HT1080 (cell line): ENCODE results near the gene SH3RF3. TPM values are rescaled to one million over a fixed set of nuclear protein-coding genes. Genes with fewer than 3 reads are reported as not detected.
"Not testable (repeated sequence)": the region's sequence is repeated elsewhere in the genome, so short reads cannot be mapped to it uniquely, and the experiment has no call there.

ENCODE experiments used
- DNase-seq: peaks from one replicate; pipeline ENCODE4 v3.0.0-alpha.2; 2015; ENCODE audit warnings: low read depth
- total RNA-seq: library from RNA; depleted of rRNA; stranded (reverse); fragments of >200 nt; shearing (Covaris generic); gene quantifications from 2 replicates; pipeline ENCODE4 v1.2.3, GENCODE V29; 2014

SH3RF3 gene
- total RNA-seq, 1 experiment from 2014 or later = 5.0 TPM

DNA sequence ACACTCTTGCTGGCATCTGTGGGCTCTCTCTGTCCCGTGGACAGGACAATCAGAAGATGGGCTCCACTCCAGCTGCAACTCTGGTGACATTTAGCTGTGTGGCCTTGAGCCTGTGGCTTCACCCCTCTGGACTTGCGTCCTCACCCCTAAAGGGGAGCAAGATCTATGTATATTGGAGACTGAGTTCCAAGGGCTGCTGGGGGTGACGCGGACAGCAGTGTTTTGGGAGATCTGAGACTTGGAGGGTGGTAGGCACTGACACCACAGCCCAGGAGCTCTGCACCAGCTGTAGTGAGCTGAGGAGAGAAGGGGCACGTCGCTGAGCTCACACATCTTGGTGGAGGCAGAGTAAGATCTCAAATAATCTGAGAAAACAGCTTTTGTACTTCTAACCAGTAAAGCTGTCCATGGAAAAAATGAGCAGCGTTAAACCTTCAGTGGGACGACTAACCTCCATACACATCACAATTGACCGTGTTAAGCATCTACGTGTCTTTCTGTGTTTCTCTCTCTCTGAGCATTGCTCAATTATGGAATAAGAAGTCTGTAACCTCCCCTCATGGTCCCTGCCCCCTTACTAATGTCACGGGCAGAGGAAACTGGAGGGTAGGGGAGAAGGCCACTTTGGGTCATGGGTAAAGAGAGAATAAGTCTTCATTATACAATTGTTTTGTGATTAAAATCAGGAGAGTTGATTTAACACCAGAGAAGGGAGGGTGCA is 85.8 kb downstream of the SH3RF3 start:
- DNase-seq = no peak

DNA sequence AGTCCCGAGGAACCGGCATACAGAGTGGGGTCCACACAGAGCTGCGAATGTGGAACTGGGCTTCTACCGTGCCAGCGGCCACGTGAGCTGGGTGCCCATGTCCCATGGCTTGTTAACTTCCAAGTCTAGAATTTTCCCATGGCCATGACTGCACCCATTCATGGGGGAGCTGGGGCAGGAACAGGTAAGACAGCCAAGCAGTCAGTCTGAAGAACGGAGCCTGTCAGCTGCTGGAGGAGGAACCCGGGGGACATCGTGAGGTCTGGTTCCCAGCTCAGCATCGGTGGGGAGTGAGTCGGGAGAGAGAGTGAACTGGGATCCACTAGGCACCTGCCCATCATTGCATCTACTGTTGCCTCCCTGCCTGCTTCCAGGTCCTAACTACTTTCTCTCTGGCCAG is 86.9 kb downstream of the SH3RF3 start:
- DNase-seq = no peak

DNA sequence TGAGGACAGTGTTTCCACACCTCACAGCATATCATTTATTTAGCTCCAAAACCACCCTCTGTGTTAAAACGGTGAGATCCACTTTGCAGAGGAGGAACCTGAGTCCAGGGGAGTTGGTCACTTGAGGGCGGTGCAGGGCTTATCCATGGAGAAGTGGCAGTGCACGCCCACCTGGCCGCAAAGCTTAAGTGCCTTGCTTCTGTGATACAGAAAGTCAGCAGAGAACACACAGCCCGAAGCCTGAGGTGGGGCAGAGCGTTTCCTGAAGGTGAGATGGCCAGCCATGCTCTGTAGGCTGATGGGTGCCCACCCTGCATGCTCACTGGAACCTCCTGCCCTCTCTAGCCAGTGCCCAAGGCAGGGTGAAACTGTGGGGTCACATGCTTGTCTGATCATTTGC is 87.3 kb downstream of the SH3RF3 start:
- DNase-seq = no peak

DNA sequence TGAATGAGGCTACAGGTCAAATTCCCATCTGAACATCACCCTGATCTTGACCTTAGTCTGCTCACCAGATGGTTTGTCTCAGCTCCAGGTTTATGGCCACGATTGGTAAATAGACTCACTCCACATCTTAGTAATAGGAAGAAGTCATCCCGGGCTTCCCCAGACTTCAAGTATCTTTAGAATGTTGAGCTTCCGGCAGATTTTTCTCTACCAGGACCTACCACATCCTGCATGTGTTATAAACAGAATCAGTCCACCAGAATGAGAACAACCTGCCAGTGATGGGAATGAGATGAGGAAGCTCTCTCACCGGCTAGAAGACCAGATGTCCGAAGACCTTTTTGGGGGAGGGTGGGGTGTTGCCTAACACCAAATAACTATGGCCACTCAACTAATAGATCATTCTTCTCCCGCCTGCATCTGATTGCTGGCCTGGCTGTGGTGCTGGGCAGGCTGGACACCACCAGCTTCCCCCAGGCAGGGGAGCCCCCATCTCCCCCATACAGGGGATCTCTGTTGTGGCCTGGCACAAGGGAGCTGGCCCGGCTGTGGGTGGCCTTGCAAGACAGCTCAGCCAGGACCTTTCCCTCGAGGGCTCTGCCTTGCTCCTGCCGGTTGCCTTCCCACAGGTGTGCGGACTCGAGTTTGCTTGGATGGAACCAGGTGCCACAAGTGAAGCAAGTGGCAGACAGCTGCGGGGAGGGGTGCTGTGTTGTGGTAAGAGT is 88.5 kb downstream of the SH3RF3 start:
- DNase-seq = peak; percentile 82

DNA sequence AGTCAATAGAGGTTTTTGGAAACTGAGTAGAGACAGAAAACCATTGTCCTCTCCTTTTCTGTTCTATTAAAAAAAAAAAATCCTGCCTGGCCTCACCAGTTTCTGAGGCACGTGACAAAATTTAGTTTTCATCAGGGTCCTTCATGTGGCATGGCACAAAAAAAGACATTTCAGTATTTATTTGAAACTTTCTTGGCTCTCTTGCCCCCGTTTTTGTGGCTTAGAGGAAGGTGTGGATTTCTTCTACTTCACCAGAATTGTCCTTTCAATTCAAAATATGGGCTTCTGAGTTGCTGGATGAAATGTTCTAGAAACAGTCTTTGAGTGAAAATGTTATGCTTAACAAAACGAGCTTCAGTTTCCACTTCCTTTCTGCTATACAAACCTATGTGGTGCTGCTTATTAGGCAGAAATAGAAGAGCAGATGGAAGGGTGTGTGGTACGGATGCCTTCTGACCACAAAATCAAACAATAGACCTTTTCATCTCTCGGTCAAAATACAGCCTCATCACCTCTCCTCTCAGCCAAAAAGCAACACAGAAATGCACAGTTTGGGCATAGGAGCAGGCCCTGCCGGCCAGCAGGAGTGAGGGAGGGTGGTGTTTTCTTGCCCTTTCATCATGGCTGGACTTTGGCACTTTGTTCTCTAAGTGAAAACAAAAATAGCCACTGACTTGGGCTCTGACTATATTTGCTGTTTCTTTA is 89.2 kb downstream of the SH3RF3 start:
- DNase-seq = peak; percentile 89

DNA sequence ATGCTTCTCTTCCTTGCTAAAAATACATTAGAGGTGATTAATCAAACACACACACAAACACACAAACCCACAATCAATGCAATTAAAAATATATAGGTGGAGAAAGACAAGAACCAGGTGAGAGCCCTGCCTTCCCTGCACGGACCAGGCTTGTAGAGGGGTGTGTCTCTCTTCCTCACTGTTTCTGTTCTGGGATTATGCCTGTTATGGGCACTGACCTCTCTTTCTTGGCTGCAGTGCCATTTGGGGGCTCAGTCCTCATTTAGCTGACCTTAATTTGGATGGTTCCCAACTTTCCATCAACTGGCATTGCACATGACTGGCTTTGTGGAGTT is 89.8 kb downstream of the SH3RF3 start:
- no peak for DNase-seq

DNA sequence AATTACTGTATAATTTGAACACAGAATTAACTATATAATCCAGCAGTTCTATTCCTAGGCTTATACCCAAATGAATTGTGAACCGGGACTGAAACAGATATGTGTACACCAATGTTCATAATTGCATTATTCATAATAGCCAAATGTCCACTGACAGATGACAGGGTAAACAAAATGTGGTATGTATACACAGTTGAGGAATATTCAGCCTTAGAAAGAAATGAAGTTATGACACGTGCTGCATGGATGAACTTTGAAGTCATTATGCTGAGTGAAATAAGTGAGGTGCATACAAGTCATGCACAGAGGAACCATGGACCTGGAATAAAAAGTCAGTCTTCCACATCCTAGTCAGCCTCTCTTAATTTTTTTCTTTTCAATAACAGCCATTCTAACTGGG is 91.9 kb downstream of the SH3RF3 start:
- no peak for DNase-seq

DNA sequence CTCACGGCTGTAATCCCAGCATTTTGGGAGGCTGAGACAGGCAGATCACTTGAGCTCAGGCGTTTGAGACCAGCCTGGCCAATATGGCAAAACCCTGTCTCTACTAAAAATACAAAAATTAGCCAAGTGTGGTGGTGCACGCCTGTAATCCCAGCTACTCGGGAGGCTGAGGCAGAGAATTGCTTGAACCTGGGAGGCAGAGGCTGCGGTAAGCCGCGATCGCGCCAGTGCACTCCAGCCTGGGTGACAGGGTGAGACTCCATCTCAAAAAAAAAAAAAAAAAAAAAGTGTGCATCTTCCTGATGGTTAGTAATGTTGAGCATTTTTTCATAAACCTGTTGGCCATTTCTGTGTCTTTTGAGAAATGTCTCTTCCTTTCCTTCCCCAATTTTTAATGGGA is 92.3 kb downstream of the SH3RF3 start:
- not testable (repeated sequence) for DNase-seq

DNA sequence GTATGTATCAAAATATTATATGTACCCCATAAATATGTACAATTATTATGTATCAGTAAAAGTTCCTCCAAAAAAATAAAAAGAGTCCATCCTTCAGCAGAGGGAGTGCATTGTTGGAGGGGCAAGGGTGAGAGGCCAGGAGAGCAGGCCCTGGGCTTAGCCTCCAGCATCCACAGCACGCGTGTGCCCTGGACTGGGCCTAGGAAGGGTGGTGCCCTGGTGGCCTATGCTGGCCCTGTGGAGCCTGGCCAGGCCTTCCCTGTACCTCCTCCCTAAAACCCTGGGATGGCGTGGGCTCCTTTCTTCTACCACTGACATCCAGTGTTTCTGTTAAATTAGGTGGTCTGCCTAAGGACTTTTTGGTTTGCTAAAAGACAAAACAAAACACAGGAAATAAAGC is 93.4 kb downstream of the SH3RF3 start:
- DNase-seq = no peak

DNA sequence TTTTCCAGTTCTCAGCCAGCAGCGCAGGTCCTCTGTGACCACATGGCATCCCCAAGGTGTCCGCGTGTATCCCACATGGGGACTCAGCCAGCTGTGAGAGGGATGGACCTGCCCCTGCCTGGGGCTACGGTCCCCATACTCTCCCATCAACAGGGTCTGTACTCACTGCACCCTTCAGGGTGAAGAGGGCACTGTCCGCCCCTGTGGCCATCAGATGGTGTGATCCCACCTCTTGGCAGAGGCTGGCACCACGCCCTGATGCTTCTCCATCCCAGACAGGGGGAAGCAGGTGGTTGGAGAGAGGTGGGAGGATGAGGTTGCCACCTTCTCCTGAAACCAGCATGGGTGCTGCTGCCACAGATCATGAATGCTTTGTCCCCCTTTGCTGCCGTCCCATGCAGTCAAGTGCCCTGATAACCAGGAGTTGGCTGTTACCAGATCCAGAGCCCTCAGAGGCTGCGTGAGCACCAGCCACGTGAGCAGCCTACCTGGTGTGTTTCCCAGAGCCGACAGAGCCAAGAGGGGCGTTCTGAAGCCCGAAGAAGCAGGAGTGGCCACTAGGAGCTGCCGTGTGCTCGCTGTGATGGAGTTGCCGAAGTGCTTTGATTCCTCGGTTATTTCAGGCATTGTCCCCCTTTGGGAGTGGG is 93.9 kb downstream of the SH3RF3 start:
- no peak for DNase-seq

DNA sequence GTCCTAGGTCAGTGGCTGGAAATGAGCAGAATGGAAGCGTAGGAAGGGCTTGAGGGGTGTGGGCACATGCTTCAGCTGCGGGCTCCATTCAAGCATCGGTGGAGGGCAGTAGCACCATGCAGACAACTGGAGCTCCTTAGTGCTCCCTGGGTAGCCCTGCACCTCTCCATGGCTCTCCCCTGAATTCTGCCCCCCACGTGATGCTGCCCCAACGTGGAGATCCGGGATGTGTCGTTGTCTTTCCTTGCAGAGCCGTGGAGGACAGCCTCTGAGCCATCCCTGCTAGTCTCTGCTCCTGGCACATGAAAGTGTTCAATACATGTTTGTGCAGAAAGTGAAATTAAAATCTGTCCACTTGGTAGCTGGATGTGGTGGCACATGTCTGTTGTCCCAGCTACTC is 94.5 kb downstream of the SH3RF3 start:
- DNase-seq = no peak

DNA sequence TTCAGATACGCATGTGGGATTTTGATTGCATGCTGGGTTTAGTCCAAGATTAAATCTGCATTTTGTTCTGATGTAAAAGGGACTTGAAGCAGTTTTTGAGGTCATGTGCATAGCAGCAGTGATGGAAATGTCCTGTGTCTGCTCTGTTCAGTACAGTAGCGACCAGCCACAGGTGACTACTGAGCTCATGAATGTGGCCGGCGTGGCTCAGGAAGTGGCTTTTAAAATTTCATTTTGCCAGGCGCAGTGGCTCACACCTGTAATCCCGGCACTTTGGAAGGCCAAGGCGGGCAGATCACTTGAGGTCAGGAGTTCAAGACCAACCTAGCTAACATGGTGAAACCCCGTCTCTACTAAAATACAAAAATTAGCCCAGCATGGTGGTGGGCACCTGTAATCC is 95.3 kb downstream of the SH3RF3 start:
- not testable (repeated sequence) for DNase-seq

DNA sequence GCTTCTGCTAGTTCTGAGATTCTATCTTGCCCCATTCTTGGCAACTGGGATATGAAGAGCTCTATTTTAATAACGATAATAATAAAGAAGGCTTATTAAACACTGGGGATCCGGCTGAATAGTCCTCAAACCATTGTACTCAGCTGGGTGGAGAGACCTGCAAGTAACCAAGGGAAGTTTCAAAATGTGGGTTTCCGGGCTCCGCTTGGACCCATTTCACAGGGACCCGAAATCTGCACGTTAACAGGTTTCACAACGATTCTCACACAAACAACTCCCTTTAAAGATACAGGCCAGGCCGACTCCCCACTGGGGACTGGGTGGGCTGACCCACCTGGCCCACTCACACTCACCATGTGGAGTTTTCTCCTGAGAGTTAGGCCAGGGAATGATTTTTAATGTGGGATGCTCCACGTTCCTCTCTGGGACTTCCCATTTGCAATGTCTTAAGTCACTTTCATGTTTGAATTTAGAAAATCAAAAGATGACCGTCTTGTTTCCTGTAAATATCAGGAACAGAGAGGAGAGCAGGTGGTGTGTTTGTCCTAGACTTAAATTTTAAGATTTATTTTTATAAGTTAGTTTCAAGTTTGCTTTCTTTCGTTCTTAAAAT is 96.3 kb downstream of the SH3RF3 start:
- no peak for DNase-seq

DNA sequence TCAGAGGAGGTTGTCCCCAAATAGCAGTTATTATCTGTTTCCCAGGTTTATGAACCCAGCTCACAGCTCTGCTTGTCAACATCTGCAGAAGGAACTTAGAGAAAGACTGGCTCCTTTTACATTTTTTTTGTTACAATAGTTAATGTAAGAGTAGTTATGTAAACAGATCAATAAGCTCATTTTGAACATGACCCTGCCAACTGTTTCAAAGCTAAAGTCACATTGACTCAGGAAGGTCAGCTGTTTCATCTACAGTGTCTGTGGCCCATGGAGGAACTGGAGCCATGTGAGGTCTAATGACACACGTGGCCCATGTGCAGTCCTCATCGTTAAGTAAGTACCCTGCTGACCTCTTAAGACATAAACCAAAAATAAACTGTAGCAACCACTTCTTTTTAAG is 97.1 kb downstream of the SH3RF3 start:
- DNase-seq = no peak

DNA sequence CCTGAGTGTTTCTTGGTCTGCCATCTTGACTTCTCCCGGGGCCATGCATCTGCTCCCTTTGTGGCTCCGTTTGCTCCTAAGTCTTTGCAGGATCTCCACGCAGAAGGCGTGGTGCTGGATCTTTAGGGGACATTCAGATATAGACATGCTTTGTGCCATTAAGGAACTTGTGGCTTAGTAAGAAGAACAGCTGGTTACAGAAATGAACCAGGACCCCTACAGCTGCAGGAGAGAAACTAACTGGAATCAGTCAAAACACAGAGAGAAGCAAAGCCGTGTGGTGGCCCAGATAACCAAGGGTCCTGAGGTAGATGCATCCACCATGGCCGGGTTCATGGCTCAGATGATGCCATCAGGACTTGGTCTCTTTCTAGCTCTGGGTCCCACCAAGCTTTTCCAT is 97.6 kb downstream of the SH3RF3 start:
- DNase-seq = no peak

DNA sequence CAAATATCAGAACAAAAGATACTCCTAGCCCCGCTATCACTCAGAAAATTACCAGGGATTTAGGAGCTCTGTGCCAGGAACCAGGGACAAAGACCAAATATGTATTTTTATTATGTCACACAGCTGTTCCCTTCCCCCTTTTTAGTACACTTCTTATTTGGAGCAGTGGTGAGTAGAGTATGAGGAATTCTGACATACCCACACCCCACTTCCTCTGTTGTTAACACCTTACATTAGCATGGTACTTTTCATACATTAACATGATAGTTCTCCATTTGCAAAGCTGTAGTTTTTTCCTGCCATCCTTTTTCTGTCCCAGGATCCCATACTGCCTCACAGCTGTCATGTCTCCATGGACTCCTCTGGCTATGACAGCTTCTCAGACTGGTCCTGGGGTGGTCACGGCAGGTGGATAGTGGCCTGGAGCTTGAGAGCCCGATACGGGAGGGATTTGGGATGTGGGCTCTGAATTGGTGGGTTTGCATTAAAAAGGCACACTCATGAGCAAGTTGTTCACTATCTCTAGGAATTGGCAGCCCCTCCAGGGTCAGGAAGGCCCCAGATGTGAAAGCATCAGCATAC is 100.2 kb downstream of the SH3RF3 start:
- no peak for DNase-seq

DNA sequence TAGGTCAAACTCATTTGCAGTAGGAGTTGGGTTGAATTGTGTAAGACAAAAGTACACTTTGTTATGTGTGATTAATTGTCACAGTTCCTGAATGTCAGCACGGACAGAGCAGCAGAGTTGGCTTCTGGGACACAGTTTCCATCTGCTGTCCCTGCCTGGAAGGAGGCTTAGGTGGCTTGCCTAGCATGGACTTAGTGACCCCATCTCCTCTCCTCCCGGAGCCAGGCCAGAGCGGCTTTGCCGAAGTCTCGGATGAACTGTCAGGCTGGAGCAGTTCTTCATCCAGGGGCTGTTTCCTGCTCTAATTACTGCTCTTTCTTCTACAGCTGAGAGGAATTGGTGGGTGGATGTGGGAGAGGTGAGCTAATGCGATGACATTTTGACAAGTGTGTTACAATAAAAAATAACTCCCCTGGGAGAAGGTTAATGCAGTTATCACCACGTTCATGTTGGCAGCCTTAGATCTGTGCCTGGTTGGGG is 102.0 kb downstream of the SH3RF3 start:
- no peak for DNase-seq

DNA sequence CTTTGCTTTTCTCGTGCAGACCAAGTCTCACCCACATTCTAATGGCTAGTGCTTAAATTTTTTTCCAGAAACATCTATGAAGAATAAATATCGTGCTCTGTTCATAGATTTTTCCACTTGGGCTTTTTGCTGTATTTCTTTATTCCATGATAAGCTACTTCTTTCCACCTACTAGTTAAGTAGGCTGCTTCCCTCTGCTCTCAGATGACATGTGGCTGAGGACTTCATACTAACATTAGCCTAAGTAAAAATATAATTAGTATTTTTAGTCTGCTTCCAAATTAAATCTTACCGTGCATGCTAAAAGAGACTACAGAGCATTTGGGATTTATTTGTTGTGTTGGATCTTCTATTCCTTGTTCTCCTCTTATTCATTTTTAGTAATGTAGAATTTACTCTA is 102.4 kb downstream of the SH3RF3 start:
- DNase-seq = no peak

DNA sequence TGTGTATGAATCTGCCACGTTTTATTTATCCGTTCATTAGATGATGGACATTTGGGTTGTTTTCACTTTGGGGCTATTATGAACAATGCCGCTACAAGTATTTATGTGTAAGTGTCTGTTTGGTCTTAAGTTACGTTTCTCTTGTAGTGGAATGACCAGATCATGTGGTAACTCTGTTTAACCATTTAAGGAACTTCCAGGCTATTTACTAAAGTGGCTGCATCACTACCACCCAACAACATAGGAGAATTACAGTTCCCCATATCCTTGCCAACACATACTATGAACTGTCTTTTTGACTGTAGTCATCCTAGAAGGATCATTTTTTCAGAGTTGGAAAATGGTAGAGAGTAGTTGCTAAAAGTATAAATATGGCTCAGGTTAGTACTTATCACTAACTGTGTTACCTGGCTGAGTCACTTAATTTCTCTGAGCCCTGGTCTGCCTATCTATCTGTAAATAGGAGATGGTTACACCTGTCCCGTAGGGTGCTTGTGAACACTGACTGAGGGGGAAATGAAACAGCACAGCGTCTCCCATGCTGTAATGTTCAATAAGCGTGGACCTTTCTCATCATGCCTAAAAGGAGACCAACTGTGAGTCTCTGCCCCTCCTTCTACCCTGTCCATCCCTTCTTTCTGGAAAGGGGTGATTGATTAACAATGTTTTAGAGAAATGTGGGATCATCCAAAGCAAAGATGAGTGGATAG is 103.1 kb downstream of the SH3RF3 start:
- DNase-seq = no peak

DNA sequence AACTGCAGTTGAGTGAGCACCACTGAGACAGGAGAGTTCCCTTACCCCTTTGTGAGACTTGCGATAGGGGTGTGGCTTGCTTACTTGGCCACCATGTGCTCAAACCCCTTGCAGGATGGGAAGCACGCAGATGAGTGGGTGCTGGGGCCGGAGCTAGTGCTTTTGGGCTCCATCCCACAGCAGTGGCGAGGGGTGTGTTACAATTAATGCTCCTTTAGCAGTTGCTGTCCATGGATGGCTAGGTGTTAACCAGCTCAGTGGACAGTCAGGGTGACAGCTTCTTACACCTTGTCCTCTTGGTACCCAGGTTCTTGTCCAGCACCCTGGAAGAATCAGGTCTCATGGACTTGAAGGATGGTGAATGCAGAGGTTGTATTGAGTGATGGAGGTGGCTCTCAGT is 103.9 kb downstream of the SH3RF3 start:
- DNase-seq = no peak

DNA sequence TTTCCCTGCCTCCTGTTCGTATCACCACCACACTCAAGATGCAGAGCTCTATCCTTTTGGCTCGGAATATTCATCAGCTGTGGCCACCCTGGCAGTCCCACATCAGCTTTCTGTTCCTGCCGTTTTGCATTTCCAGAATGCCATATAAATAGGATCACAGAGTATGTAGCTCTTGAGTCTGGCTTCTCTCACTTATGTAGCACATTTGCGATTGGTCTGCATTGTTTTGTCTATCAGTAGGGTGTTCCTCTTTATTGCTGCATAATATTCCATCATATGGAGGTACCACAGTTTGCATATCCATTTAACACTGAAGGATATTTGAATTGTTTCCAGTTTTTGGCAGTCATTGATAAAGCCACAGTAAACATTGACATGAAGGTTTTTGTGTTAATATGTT is 104.6 kb downstream of the SH3RF3 start:
- no peak for DNase-seq
